Measurements from ENCODE around the gene ZNF354B.
A peak's percentile ranks its signal among the peaks of the same experiment; 100 is the strongest.
"Not testable (repeated sequence)": the region's sequence is repeated elsewhere in the genome, so short reads cannot be mapped to it uniquely, and the experiment has no call there.

Gene ZNF354B

GRCh38 chr5:178831049-178831448 lies 28.7 kb upstream of the ZNF354B start:
- no peak overlapping the region for H3K4me2 ChIP-seq (ENCODE audit: insufficient read depth, low read length)
- no peaks in the 10 kb centered on the region for H3K9me3 ChIP-seq (ENCODE audit: insufficient read depth, low read length, severe bottlenecking)
- H3K79me2 ChIP-seq (ENCODE audit: insufficient read depth, low read length), result no peaks in the 10 kb centered on the region
- H3K4me1 ChIP-seq (ENCODE audit: insufficient read depth, low read length), result no peaks in the 10 kb centered on the region
- no peaks in the 10 kb centered on the region; the same call in 1 of the 2 replicates for H4K20me1 ChIP-seq (ENCODE audit: insufficient read depth, low read length)
- no peaks in the 10 kb centered on the region for H3K36me3 ChIP-seq (ENCODE audit: insufficient read depth, low read length)
- H3K27me3 ChIP-seq (ENCODE audit: insufficient read depth, low read length, poor library complexity), result no peaks in the 10 kb centered on the region
- no peak overlapping the region for H3K27ac ChIP-seq (ENCODE audit: low read length)
- ATAC-seq (ENCODE audit: insufficient read depth, low read depth), result no peak
- DNase-seq, result no peak
- TF ChIP-seq EZH2 (IDR thresholded peaks at IDR 0.05; ENCODE audit: borderline replicate concordance, low read depth, low read length, severe bottlenecking) (no peak), CTCF (IDR thresholded peaks at IDR 0.05; ENCODE audit: borderline replicate concordance, extremely low read depth, low read length, poor library complexity, severe bottlenecking) (peak; percentile 39)
- no peak overlapping the region for H2AFZ ChIP-seq (ENCODE audit: low read depth, low read length)
- H3K4me3 ChIP-seq (ENCODE audit: low read depth in 1 of 2, low read length in 2 of 2), result no peak overlapping the region
- H3K9ac ChIP-seq (ENCODE audit: low read depth, low read length), result no peak overlapping the region

DNA sequence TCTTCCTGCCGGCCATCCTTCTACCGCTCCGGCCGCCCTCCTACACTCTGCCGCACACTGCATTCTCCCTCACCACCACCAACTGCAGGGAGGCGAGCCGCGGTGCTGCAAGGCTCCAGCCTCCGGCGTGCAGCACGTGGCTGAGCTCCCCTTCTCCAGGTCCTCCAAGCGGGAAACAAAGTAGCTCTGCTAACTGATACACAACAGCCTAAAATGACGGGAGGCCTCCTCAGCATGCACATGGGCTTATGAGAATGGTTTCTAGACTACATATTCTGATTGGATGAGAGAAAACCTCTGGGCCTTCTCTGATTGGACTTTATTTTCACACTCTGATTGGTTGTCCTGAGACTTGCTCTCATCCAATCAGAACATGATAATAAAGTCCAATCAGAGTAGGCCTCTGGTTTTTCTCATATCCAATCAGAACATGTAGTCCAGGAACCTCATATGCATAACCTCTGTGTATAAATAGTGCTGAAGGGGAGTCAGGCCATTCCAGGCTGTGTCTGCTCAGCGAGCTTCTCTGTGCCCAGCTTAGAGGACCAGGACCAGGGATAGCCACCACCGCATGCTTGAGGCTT lies 27.0 kb upstream of the ZNF354B start:
- H3K9me3 ChIP-seq (ENCODE audit: insufficient read depth, low read length, severe bottlenecking), result no peaks in the 10 kb centered on the region
- ATAC-seq (ENCODE audit: insufficient read depth, low read depth), result 0 out of 3 replicates have a peak, but pooled peaks have one; percentile 12
- H3K36me3 ChIP-seq (ENCODE audit: insufficient read depth, low read length), result no peaks in the 10 kb centered on the region
- no peak overlapping the region for H3K9ac ChIP-seq (ENCODE audit: low read depth, low read length)
- H3K27me3 ChIP-seq (ENCODE audit: insufficient read depth, low read length, poor library complexity), result no peaks in the 10 kb centered on the region
- H3K79me2 ChIP-seq (ENCODE audit: insufficient read depth, low read length), result no peaks in the 10 kb centered on the region
- no peak overlapping the region for H3K27ac ChIP-seq (ENCODE audit: low read length)
- no peak overlapping the region for H2AFZ ChIP-seq (ENCODE audit: low read depth, low read length)
- TF ChIP-seq CTCF (IDR thresholded peaks at IDR 0.05; ENCODE audit: borderline replicate concordance, extremely low read depth, low read length, poor library complexity, severe bottlenecking) (no peak), EZH2 (IDR thresholded peaks at IDR 0.05; ENCODE audit: borderline replicate concordance, low read depth, low read length, severe bottlenecking) (no peak)
- H3K4me1 ChIP-seq (ENCODE audit: insufficient read depth, low read length), result no peaks in the 10 kb centered on the region
- H4K20me1 ChIP-seq (ENCODE audit: insufficient read depth, low read length), result no peaks in the 10 kb centered on the region; the same call in 1 of the 2 replicates
- no peak for DNase-seq
- peak overlapping the region; percentile 17; the same call in 1 of the 2 replicates for H3K4me2 ChIP-seq (ENCODE audit: insufficient read depth, low read length)
- peak overlapping the region in 1 of 2 experiments; percentile 16; a peak in 1 of 4 replicates for H3K4me3 ChIP-seq (ENCODE audit: low read depth in 1 of 2, low read length in 2 of 2)

DNA sequence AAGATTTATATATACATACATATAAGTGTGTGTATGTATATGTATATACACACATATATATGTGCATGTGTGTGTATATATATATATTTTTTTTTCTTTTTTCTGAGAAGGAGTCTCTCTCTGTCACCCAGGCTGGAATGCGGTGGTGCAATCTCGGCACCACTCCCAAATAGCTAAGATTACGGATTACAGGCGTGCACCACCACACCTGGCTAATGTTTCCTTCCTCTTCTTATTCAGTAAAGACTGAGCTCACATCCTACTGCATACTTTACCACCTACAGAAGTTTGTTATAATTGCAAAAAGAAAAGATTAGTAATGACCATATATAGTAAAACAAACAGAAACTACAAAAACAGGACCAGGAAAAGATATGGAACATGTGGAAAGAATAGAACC lies 23.1 kb upstream of the ZNF354B start:
- Histone ChIP-seq H3K9ac (ENCODE audit: low read depth, low read length) (no peak overlapping the region), H3K4me3 (ENCODE audit: low read depth in 1 of 2, low read length in 2 of 2) (no peak overlapping the region), H4K20me1 (ENCODE audit: insufficient read depth, low read length) (no peaks in the 10 kb centered on the region), H3K27ac (ENCODE audit: low read length) (no peak overlapping the region), H2AFZ (ENCODE audit: low read depth, low read length) (no peak overlapping the region), H3K79me2 (ENCODE audit: insufficient read depth, low read length) (no peaks in the 10 kb centered on the region), H3K36me3 (ENCODE audit: insufficient read depth, low read length) (no peaks in the 10 kb centered on the region), H3K9me3 (ENCODE audit: insufficient read depth, low read length, severe bottlenecking) (no peaks in the 10 kb centered on the region), H3K27me3 (ENCODE audit: insufficient read depth, low read length, poor library complexity) (no peaks in the 10 kb centered on the region), H3K4me1 (ENCODE audit: insufficient read depth, low read length) (no peaks in the 10 kb centered on the region), H3K4me2 (ENCODE audit: insufficient read depth, low read length) (no peak overlapping the region)
- TF ChIP-seq CTCF (IDR thresholded peaks at IDR 0.05; ENCODE audit: borderline replicate concordance, extremely low read depth, low read length, poor library complexity, severe bottlenecking) (no peak), EZH2 (IDR thresholded peaks at IDR 0.05; ENCODE audit: borderline replicate concordance, low read depth, low read length, severe bottlenecking) (no peak)
- DNase-seq (no peak), ATAC-seq (ENCODE audit: insufficient read depth, low read depth) (no peak)

DNA sequence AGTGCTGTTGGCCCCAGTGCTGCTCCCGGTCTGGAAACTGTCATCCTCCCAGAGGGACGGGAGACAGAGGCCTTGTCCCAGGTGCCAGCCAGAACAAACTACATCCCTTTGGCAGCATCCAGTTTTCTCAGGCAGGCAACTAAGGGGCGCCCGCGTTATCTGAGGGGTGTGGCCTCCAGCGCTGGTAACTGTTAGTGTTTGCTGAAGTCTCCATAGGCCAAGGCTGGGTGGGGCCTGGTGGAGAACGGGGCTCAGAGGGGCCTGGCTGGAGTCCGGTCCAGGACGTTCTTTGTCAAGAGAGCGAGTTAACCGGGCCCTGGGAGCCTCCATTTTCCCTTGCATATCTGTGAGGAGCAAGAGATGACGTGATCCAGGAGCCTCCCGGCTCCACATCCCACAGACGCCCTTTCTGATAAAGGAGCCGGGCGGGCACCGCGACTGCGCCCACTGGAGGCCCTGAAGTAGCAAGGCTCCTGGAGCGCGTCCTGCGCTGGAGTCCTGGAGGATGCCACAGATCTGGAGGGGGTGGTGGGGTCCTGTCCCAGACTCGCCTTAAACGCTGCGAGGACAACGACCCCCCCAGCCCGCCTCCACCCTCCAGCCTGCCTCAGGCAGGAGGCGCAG lies 20.9 kb upstream of the ZNF354B start:
- not testable (repeated sequence) for H2AFZ ChIP-seq (ENCODE audit: low read depth, low read length); H3K79me2 ChIP-seq (ENCODE audit: insufficient read depth, low read length); H3K9ac ChIP-seq (ENCODE audit: low read depth, low read length); H3K27me3 ChIP-seq (ENCODE audit: insufficient read depth, low read length, poor library complexity); H4K20me1 ChIP-seq (ENCODE audit: insufficient read depth, low read length); H3K36me3 ChIP-seq (ENCODE audit: insufficient read depth, low read length); H3K4me1 ChIP-seq (ENCODE audit: insufficient read depth, low read length); H3K9me3 ChIP-seq (ENCODE audit: insufficient read depth, low read length, severe bottlenecking); H3K4me3 ChIP-seq (ENCODE audit: low read depth in 1 of 2, low read length in 2 of 2); H3K4me2 ChIP-seq (ENCODE audit: insufficient read depth, low read length); ATAC-seq (ENCODE audit: insufficient read depth, low read depth); DNase-seq; H3K27ac ChIP-seq (ENCODE audit: low read length)

All from DND-41 (cell line).